Measurements from ENCODE around the gene CEP89.

GRCh38 chr19:32924200-32924599 lies 47.6 kb downstream of the CEP89 start:
- TF ChIP-seq POLR2AphosphoS5 (IDR thresholded peaks at IDR 0.05; ENCODE audit: low read depth, low read length) (no peak), POLR2A (IDR thresholded peaks at IDR 0.05; ENCODE audit: low read depth, low read length) (no peak), TAF1 (IDR thresholded peaks at IDR 0.05; ENCODE audit: borderline replicate concordance, low read depth, low read length) (no peak)

Measured in GM12892 (cell line).